Mammary epithelial cell (primary cell): Measurements from ENCODE around the gene RAX.

ENCODE experiments used
- CTCF ChIP-seq, 2 donors: IDR thresholded peaks in 1 of 2; conservative IDR thresholded peaks in 1 of 2; 2 replicates each; pipeline ENCODE4 v1.5.1; 2011 to 2012; ENCODE audit warnings: inconsistent platforms in 2 of 2, low read length in 2 of 2, mild to moderate bottlenecking in 2 of 2, control low read depth in 1 of 2, low read depth in 1 of 2; ENCODE audit not compliant: insufficient read depth in 1 of 2; ENCODE audit errors: extremely low read depth in 1 of 2
- EZH2 ChIP-seq: IDR thresholded peaks from 2 replicates; pipeline ENCODE4 v1.6.1; 2012; ENCODE audit warnings: low read length, inconsistent platforms, borderline replicate concordance

DNA sequence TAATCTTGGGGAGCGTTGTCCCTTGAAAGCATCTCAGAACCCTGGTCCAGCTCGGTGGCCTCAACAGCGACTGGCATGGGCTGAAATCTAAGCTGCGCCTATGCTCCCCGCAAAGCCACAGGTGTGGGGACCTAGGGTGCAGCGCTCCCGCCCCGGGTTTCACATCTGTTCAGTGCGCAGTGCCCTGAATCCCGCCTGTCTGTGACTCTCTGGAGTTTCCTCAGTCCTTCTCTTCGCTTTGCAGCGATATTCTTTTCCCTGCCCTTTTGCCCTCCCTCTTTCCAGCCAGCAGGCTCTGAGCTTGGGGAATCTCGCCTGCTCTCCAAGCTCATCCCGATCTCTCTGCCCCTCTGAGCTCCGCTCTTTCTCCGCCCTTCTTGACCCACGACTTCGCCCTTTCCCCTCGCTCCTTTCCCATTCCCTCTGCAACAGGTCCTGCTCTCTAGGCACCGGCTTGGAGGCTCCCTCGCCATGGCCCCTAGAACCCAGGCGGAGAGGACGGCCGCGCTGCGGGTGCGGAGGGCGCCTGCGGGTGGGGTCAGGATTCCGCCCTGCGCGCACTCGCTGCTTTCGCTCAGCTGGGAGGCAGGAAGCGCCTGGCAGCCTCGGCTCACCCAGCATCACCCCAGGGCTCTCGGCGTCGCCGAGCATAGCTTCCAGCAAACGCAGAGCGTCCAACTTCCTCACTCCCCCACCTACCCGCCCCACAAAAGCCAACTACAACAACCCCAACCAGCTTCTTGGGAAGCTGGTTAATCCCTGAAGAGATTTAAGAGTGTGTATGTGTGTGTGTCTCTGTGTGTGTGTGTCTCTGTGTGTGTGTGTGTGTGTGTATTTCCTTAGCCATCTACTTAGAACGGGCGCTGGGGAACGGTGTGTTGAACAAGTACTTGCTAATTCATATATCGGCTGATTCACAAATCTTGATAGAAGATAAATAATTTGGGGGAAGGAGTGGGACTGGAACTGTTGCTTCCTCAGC is 52.2 kb downstream of the RAX start:
- TF ChIP-seq CTCF (conservative IDR thresholded peaks at IDR 0.05 in 1 of 2, IDR thresholded peaks at IDR 0.05 in 1 of 2; ENCODE audit: extremely low read depth in 1 of 2, insufficient read depth in 1 of 2, low read depth in 1 of 2, low read length in 2 of 2), result no peak
- TF ChIP-seq EZH2, result peak; percentile 93
